GM19467 (cell line): ENCODE results near the gene GLYAT.
A peak's percentile ranks its signal among the peaks of the same experiment; 100 is the strongest.
"Not testable (repeated sequence)": the region's sequence is repeated elsewhere in the genome, so short reads cannot be mapped to it uniquely, and the experiment has no call there.

Experiments used
- ATAC-seq: cut with Tn5 transposase; IDR thresholded peaks from one replicate; pipeline ENCODE4 v1.9.1; 2021; ENCODE audit warnings: mild to moderate bottlenecking, moderate library complexity; ENCODE audit not compliant: unreplicated experiment

Gene GLYAT

GRCh38 chr11:58685973-58686722 is 45.6 kb downstream of the GLYAT start:
- no peak for ATAC-seq

- not testable (repeated sequence) for ATAC-seq
Measured at GRCh38 chr11:58682660-58683059, 49.1 kb downstream of the GLYAT start.

GRCh38 chr11:58677536-58677935 is 54.2 kb downstream of the GLYAT start:
- not testable (repeated sequence) for ATAC-seq

GRCh38 chr11:58676563-58677135 is 55.1 kb downstream of the GLYAT start:
- ATAC-seq: no peak

GRCh38 chr11:58675334-58676155 is 56.2 kb downstream of the GLYAT start:
- ATAC-seq: peak; percentile 80

- no peak for ATAC-seq
Measured at GRCh38 chr11:58674609-58675008, 57.1 kb downstream of the GLYAT start.

GRCh38 chr11:58671983-58672633 is 59.6 kb downstream of the GLYAT start:
- no peak for ATAC-seq

GRCh38 chr11:58659910-58660570 is 71.7 kb downstream of the GLYAT start:
- no peak for ATAC-seq

- ATAC-seq: no peak
Measured at GRCh38 chr11:58659404-58659803, 72.3 kb downstream of the GLYAT start.
